K562 (cell line): ENCODE measurements around the gene FDPS. TPM values are rescaled to one million over a fixed set of nuclear protein-coding genes. Genes with fewer than 3 reads are reported as not detected.

Experiments used
- ATAC-seq: fragments of 200-7000 bp; cut with Tn5 transposase; 3 replicates; pipeline ENCODE4 v1.9.1; 2020; ENCODE audit warnings: moderate library complexity
- BruUV-seq: library from RNA; stranded (reverse); fragments of 400-500 nt; replicated peaks from 2 replicates; lab custom pipeline; 2021; lab: Mats Ljungman, UMichigan
- CTCF ChIA-PET: fragments of 300-600 bp; formaldehyde crosslinking; extraction: SDS; loops from one replicate; lab custom pipeline; 2021; ENCODE audit warnings: low intra/inter-chr PET ratio; lab: Yijun Ruan, JAX
- POLR2A ChIA-PET: fragments of 300-600, 350-650 bp; sonication (Branson Sonifier 250); formaldehyde crosslinking; extraction: SDS; loops from one replicate; lab custom pipeline; 2021; ENCODE audit warnings: antibody characterized with exemption, inconsistent platforms; lab: Yijun Ruan, JAX
- DNase-seq, 4 experiments: peaks; one replicate each; pipeline versions ENCODE4 v3.0.0 to v3.0.0-alpha.2; 2011 to 2018; ENCODE audit warnings: low spot score in 3 of 4, mixed read lengths in 3 of 4; ENCODE audit errors: extremely low read depth in 1 of 4
- FAIRE-seq: peaks from 2 replicates; lab custom pipeline; 2011; peaks lifted over from hg19 to GRCh38; lab: Jason Lieb, UNC
- H2AFZ ChIP-seq: 2 replicates; pipeline ENCODE4 v1.6.0; 2011; ENCODE audit warnings: low read depth, low read length, control low read depth, inconsistent platforms
- H3K27ac ChIP-seq: fragments of 200-600 bp; 3 replicates; pipeline ENCODE4 v1.8.0; 2011; ENCODE audit warnings: low read depth, mild to moderate bottlenecking, control low read depth, inconsistent platforms, low read length, moderate library complexity, mixed read lengths; ENCODE audit errors: extremely low read depth
- H3K27me3 ChIP-seq, 2 experiments: fragments of 300-600 bp in 1 of 2; 2 replicates in 1 of 2; 3 replicates in 1 of 2; pipeline versions ENCODE4 v1.6.0 to v1.8.0; 2011; ENCODE audit warnings: inconsistent platforms in 2 of 2, low read length in 2 of 2, mild to moderate bottlenecking in 1 of 2, mixed read lengths in 1 of 2, moderate library complexity in 1 of 2; ENCODE audit not compliant: control insufficient read depth in 2 of 2, insufficient read depth in 2 of 2
- H3K36me3 ChIP-seq: fragments of 300-600 bp; 3 replicates; pipeline ENCODE4 v1.8.0; 2011; ENCODE audit warnings: mild to moderate bottlenecking, low read length, inconsistent platforms; ENCODE audit not compliant: control insufficient read depth, insufficient read depth
- H3K4me1 ChIP-seq, 2 experiments: fragments of 200-600 bp in 1 of 2; replicated peaks in 1 of 2; 2 replicates in 1 of 2; 3 replicates in 1 of 2; pipeline versions ENCODE4 v1.5.1 to v1.8.0; 2011; ENCODE audit warnings: inconsistent platforms in 2 of 2, low read length in 2 of 2, mild to moderate bottlenecking in 1 of 2, mixed read lengths in 1 of 2, moderate library complexity in 1 of 2; ENCODE audit not compliant: control insufficient read depth in 2 of 2, insufficient read depth in 2 of 2
- H3K4me2 ChIP-seq: 2 replicates; pipeline ENCODE4 v1.6.1; 2011; ENCODE audit warnings: low read length, control low read depth, inconsistent platforms, mixed read lengths; ENCODE audit not compliant: insufficient read depth
- H3K4me3 ChIP-seq: fragments of 200-600 bp; sonication (generic), shearing (Covaris generic); 2 replicates; pipeline ENCODE4 v1.5.1; 2016; ENCODE audit warnings: control low read depth, inconsistent platforms
- H3K79me2 ChIP-seq: fragments of 200-600 bp; 3 replicates; pipeline ENCODE4 v1.8.0; 2011; ENCODE audit warnings: low read length, inconsistent platforms; ENCODE audit not compliant: control insufficient read depth, insufficient read depth
- H3K9ac ChIP-seq, 2 experiments: 2 replicates each; pipeline versions ENCODE4 v1.6.0 to v1.6.1; 2011; ENCODE audit warnings: low read depth in 2 of 2, low read length in 2 of 2, control low read depth in 1 of 2, inconsistent platforms in 1 of 2, mild to moderate bottlenecking in 1 of 2, mixed read lengths in 1 of 2; ENCODE audit not compliant: insufficient read depth in 1 of 2
- H3K9me1 ChIP-seq: one replicate; pipeline ENCODE4 v1.6.0; 2011; ENCODE audit warnings: inconsistent platforms, mild to moderate bottlenecking, low read length, moderate library complexity; ENCODE audit not compliant: control insufficient read depth, insufficient read depth
- H3K9me3 ChIP-seq: replicated peaks from 2 replicates; pipeline ENCODE4 v1.5.1; 2011; ENCODE audit warnings: low read depth, low read length, inconsistent platforms; ENCODE audit not compliant: control insufficient read depth, insufficient read depth
- H4K20me1 ChIP-seq: replicated peaks from 2 replicates; pipeline ENCODE4 v1.6.1; 2011; ENCODE audit warnings: low read length, inconsistent platforms, mixed read lengths; ENCODE audit not compliant: control insufficient read depth, insufficient read depth
- ATF7 ChIP-seq: fragments of 450-650 bp; IDR thresholded peaks from 2 replicates; pipeline ENCODE4 v1.7.1; 2014; ENCODE audit warnings: mild to moderate bottlenecking, moderate library complexity
- CTBP1 ChIP-seq: fragments of 450-650 bp; IDR thresholded peaks from 2 replicates; pipeline ENCODE4 v1.6.1; 2016; ENCODE audit warnings: borderline replicate concordance
- DPF2 ChIP-seq: fragments of 450-650 bp; IDR thresholded peaks from 2 replicates; pipeline ENCODE4 v1.6.1; 2016
- EP400 ChIP-seq: fragments of 450-650 bp; IDR thresholded peaks from 2 replicates; pipeline ENCODE4 v1.6.1; 2017; ENCODE audit warnings: antibody characterized with exemption, mild to moderate bottlenecking, moderate library complexity
- FOXJ2 ChIP-seq: fragments of 200-800 bp; sonication (Bioruptor generic); IDR thresholded peaks from 2 replicates; pipeline ENCODE4 v1.6.1; 2016; ENCODE audit warnings: missing genetic modification characterization, missing compliant biosample characterization
- FOXK2 ChIP-seq, 2 experiments: fragments of 450-650 bp; IDR thresholded peaks in 1 of 2; conservative IDR thresholded peaks in 1 of 2; 2 replicates each; pipeline ENCODE4 v1.6.1; 2016; ENCODE audit warnings: low read depth in 2 of 2, mild to moderate bottlenecking in 1 of 2
- HMGN3 ChIP-seq: IDR thresholded peaks from 2 replicates; pipeline ENCODE4 v1.6.1; 2011; ENCODE audit warnings: borderline replicate concordance, low read depth, mild to moderate bottlenecking, mixed read lengths, low read length; ENCODE audit not compliant: insufficient read length; ENCODE audit errors: extremely low read depth
- KAT2B ChIP-seq: IDR thresholded peaks from one replicate; pipeline ENCODE4 v1.6.1; 2012; ENCODE audit warnings: low read depth, mild to moderate bottlenecking, control low read depth, inconsistent platforms, low read length, moderate library complexity
- LEF1 ChIP-seq: fragments of 450-650 bp; IDR thresholded peaks from 2 replicates; pipeline ENCODE4 v1.6.1; 2016; ENCODE audit warnings: mild to moderate bottlenecking
- NR2C2 ChIP-seq, 2 experiments: fragments of 200-800 bp in 1 of 2; sonication (Bioruptor generic) in 1 of 2; sonication (generic) in 1 of 2; formaldehyde crosslinking in 1 of 2; IDR thresholded peaks; 2 replicates each; pipeline versions ENCODE4 v1.6.1 to v1.8.0; 2016 to 2022; ENCODE audit warnings: mild to moderate bottlenecking in 1 of 2, missing compliant biosample characterization in 1 of 2, missing genetic modification characterization in 1 of 2, missing genetic modification reagents in 1 of 2
- PML ChIP-seq: IDR thresholded peaks from 2 replicates; pipeline ENCODE4 v1.6.1; 2012; ENCODE audit warnings: low read length, inconsistent platforms
- POLR2H ChIP-seq: IDR thresholded peaks from 2 replicates; pipeline ENCODE4 v1.6.1; 2016; ENCODE audit warnings: missing genetic modification characterization, low read depth, mild to moderate bottlenecking, control low read depth, missing compliant biosample characterization, moderate library complexity
- RAD51 ChIP-seq: fragments of 450-650 bp; IDR thresholded peaks from 2 replicates; pipeline ENCODE4 v1.7.1; 2016; ENCODE audit warnings: low read depth, mild to moderate bottlenecking, borderline replicate concordance
- TBL1XR1 ChIP-seq, 2 experiments: IDR thresholded peaks; 2 replicates each; pipeline ENCODE4 v1.6.1; 2012; ENCODE audit warnings: improper control_type of control experiment in 2 of 2, low read length in 2 of 2, mild to moderate bottlenecking in 1 of 2
- ZNF174 ChIP-seq: fragments of 250-450 bp; sonication (Bioruptor Pico); IDR thresholded peaks from 2 replicates; pipeline ENCODE4 v1.4.0; 2020; ENCODE audit warnings: mild to moderate bottlenecking
- ZNF253 ChIP-seq: fragments of 250-450 bp; sonication (Bioruptor Pico); conservative IDR thresholded peaks from 2 replicates; pipeline ENCODE4 v1.6.1; 2021; ENCODE audit warnings: mild to moderate bottlenecking
- WGBS: fragments of 100-300 bp; shearing (Covaris generic); methylation state at CpG from one replicate; pipeline ENCODE4 v1.1.6; 2016; ENCODE audit warnings: low coverage, mixed read lengths; ENCODE audit not compliant: insufficient coverage; ENCODE audit errors: missing lambda C conversion rate; 5-methylcytosine and 5-hydroxymethylcytosine counted together
- in situ Hi-C: fragments of 300-500 bp; cut with MboI; formaldehyde crosslinking; loops from 4 replicates; pipeline ENCODE4 v1.15.0; 2018; ENCODE audit warnings: inconsistent platforms, mixed read lengths
- intact Hi-C: fragments of 100-400 bp; cut with micrococcal nuclease; formaldehyde crosslinking; loops from 2 replicates; pipeline ENCODE4 v1.14.2; 2022
- polyA plus RNA-seq, 8 experiments: library from polyadenylated mRNA; depleted of rRNA in 4 of 8; stranded (reverse) in 5 of 8; unstranded in 3 of 8; fragments of >200 nt; fragmentation: Nextera tagmentation in 2 of 8; fragmentation: Illumina TruSeq in 1 of 8; extraction: Ambion mirVana in 2 of 8; extraction: Trizol in 1 of 8; gene quantifications; 2 replicates each; pipeline versions ENCODE4 v1.2.1 to v1.2.3, GENCODE V29; 2011 to 2014; ENCODE audit warnings: inconsistent platforms in 1 of 8, missing spikeins in 1 of 8
- total RNA-seq, 7 experiments: library from RNA; depleted of rRNA in 6 of 7; stranded (reverse); fragments of >200 nt in 6 of 7; fragmentation: Illumina TruSeq in 2 of 7; extraction: Trizol in 2 of 7; gene quantifications; 2 replicates each; pipeline versions ENCODE4 v1.2.1 to v1.2.3, GENCODE V29; 2011 to 2021; ENCODE audit warnings: low replicate concordance in 1 of 7
- TF ChIP-seq, protein P1 (sequence below), 2 experiments: IDR thresholded peaks; 2 replicates each; pipeline ENCODE4 v1.6.1; 2012; ENCODE audit warnings: improper control_type of control experiment in 2 of 2, low read depth in 2 of 2, low read length in 2 of 2, borderline replicate concordance in 1 of 2

Gene FDPS
- total and polyA plus RNA-seq, 9 of the 15 experiments (the other 6 are each of a cell fraction or from before 2014, with no cell fraction given): 247 to 884 (median 360) TPM

DNA sequence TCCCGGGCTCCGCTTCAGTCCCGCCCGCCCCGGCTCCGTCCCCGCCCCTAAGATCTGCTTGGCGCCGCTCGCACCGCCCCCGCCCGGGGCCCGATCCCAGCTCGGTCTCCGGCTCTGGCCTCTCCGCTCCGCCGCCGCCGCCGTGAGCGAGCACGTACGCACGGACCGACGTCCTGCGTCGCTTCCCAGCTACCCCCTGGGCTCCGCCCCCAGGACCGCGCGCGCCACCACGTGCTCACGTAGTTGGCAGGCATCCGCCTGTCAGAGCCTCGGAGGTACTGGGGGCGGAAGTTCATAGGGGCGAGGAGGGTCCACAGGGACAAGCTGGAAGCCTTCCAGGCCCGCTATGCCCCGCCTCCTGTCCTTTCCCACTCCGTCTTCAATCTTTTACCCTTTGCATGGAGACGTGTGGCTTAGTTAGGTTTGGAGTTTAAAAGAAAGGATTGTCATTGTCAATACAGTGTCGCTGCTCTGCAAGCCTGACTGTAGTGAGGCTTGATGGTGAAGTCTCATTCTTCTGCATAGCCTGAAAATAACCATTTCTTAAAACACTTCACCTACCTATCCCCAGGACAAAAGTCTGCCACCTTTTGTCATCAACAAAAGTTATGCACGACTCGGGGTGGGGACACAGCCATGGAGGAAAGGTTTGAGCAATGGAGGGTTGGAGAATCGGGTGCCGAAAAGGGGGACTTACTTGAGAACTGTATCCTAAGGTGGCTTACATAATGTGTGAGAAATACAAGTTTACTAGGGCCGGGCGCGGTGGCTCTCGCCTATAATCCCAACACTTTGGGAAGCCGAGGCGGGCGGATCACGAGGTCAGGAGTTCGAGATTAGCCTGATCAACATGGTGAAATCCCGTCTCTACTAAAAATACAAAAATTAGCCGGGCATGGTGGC is 35.1 kb upstream of the FDPS start, which contains the start of gene CLK2:
CLK2 (minus strand) TSS at position 162 of the 903 bp plus-strand sequence. CDS start 2,527 bp downstream, outside the sequence.
- H3K27ac ChIP-seq: peak within 1 kb of the TSS; percentile 85
- CTCF ChIA-PET: interaction anchor here (0.6 kb wide), 1 partner anchor 322 kb away, joined by 3 read pairs; no protein-coding TSS in a partner anchor
- DNase-seq (peak; percentile 93 to 99 (median 96)), ATAC-seq (peak; percentile 87), FAIRE-seq (peak; percentile 93)
- in situ Hi-C loops (no loop called here), intact Hi-C loops (loop anchor here (1.0 kb wide), 1 partner anchor 11 kb away; the partner anchor contains the start of gene SCAMP3)
- POLR2A ChIA-PET: interaction anchor here (0.6 to 4.7 kb wide), 8 partner anchors 9 to 671 kb away, joined by 3 to 22 read pairs (median 3); partner anchors contain the start of genes RUSC1 and SCAMP3
- H3K9me3 ChIP-seq: no peaks in the 10 kb centered on the region
- peaks cover 41% of the 10 kb centered on the region for H3K36me3 ChIP-seq
- peak within 1 kb of the TSS; percentile 90 to 92 for H3K9ac ChIP-seq
- peak within 1 kb of the TSS; percentile 100 for H3K4me2 ChIP-seq
- peak within 1 kb of the TSS; percentile 83 for H2AFZ ChIP-seq
- peaks cover 46% of the 10 kb centered on the region for H3K79me2 ChIP-seq
- H3K4me1 ChIP-seq: peaks cover 21 to 32% of the 10 kb centered on the region in 2 experiments; a peak in 4 of 5 replicates
- WGBS: under 1% methylated on average over 46 of the region's 61 CpGs
- TSS peak; percentile 76 for BruUV-seq
- H3K9me1 ChIP-seq: no peaks in the 10 kb centered on the region
- H4K20me1 ChIP-seq: no peaks in the 10 kb centered on the region; the same call in 1 of the 2 replicates
- no peaks in the 10 kb centered on the region for H3K27me3 ChIP-seq
- H3K4me3 ChIP-seq: peak within 1 kb of the TSS; percentile 93
- TF ChIP-seq TBL1XR1 (IDR thresholded peaks at IDR 0.05; ENCODE audit: low read length in 2 of 2) (peak in 1 of 2 experiments; percentile 37; a peak in 1 of 4 replicates), EP400 (peak; percentile 91), RAD51 (peak; percentile 87), KAT2B (no peak), CTBP1 (peak; percentile 74), LEF1 (peak; percentile 21; the same call in 1 of the 2 replicates), HMGN3 (peak; percentile 54), ZNF253 (CRISPR knock-in tag) (no peak), FOXK2 (conservative IDR thresholded peaks at IDR 0.05 in 1 of 2, IDR thresholded peaks at IDR 0.05 in 1 of 2; ENCODE audit: low read depth in 2 of 2) (peak in 1 of 2 experiments; percentile 60; a peak in 2 of 4 replicates), DPF2 (peak; percentile 41; the same call in 1 of the 2 replicates), NR2C2 (CRISPR knock-in tag; IDR thresholded peaks at IDR 0.05) (peak; percentile 29; the same call in 1 of the 2 replicates), NR2C2 (tag; IDR thresholded peaks at IDR 0.05) (peak; percentile 76), PML (peak; percentile 31; the same call in 1 of the 2 replicates), ATF7 (peak; percentile 74; the same call in 1 of the 2 replicates), FOXJ2 (0 out of 2 replicates have a peak, but pooled peaks have one; percentile 12), ZNF174 (CRISPR knock-in tag) (no peak), POLR2H (tag) (peak; percentile 79)
- TF ChIP-seq, protein P1, sequence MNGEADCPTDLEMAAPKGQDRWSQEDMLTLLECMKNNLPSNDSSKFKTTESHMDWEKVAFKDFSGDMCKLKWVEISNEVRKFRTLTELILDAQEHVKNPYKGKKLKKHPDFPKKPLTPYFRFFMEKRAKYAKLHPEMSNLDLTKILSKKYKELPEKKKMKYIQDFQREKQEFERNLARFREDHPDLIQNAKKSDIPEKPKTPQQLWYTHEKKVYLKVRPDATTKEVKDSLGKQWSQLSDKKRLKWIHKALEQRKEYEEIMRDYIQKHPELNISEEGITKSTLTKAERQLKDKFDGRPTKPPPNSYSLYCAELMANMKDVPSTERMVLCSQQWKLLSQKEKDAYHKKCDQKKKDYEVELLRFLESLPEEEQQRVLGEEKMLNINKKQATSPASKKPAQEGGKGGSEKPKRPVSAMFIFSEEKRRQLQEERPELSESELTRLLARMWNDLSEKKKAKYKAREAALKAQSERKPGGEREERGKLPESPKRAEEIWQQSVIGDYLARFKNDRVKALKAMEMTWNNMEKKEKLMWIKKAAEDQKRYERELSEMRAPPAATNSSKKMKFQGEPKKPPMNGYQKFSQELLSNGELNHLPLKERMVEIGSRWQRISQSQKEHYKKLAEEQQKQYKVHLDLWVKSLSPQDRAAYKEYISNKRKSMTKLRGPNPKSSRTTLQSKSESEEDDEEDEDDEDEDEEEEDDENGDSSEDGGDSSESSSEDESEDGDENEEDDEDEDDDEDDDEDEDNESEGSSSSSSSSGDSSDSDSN (IDR thresholded peaks at IDR 0.05; ENCODE audit: borderline replicate concordance in 1 of 2, low read depth in 2 of 2, low read length in 2 of 2): peak in 1 of 2 experiments; percentile 65; a peak in 2 of 4 replicates
